ENCODE results near the gene TMEM98. TPM values are rescaled to one million over a fixed set of nuclear protein-coding genes. Genes with fewer than 3 reads are reported as not detected.

Gene TMEM98
- total and polyA plus RNA-seq, 9 of the 15 experiments (the other 6 are each of a cell fraction or from before 2014, with no cell fraction given) = 33.5 to 164 (median 84.7) TPM

- TF ChIP-seq ZNF644 (tag; IDR thresholded peaks at IDR 0.05; ENCODE audit: low read depth) (peak; percentile 59; the same call in 1 of the 2 replicates), HDAC1 (IDR thresholded peaks at IDR 0.05) (peak in 1 of 2 experiments; percentile 45; a peak in 1 of 4 replicates), NFIC (IDR thresholded peaks at IDR 0.05) (no peak), BRD9 (IDR thresholded peaks at IDR 0.05; ENCODE audit: low read depth, partially characterized antibody) (peak; percentile 86), NRF1 (conservative IDR thresholded peaks at IDR 0.05 in 1 of 2, IDR thresholded peaks at IDR 0.05 in 1 of 2) (peak; percentile 2 to 38; a peak in 2 of 4 replicates), PBX2 (CRISPR knock-in tag; IDR thresholded peaks at IDR 0.05; ENCODE audit: low read depth) (no peak), PBX2 (tag; conservative IDR thresholded peaks at IDR 0.05; ENCODE audit: low read depth) (peak; percentile 42; the same call in 1 of the 2 replicates), ZBED1 (IDR thresholded peaks at IDR 0.05) (no peak), CTCF (IDR thresholded peaks at IDR 0.05 in 2 of 3, conservative IDR thresholded peaks at IDR 0.05 in 1 of 3; ENCODE audit: insufficient read depth in 2 of 3, low read depth in 1 of 3, low read length in 3 of 3) (peak; percentile 38 to 55 (median 54)), CHD2 (IDR thresholded peaks at IDR 0.05; ENCODE audit: low read depth, low read length) (0 out of 2 replicates have a peak, but pooled peaks have one; percentile 10), EZH2 (IDR thresholded peaks at IDR 0.05; ENCODE audit: borderline replicate concordance, low read depth, low read length) (no peak), BACH1 (tag; IDR thresholded peaks at IDR 0.05) (peak; percentile 19; the same call in 1 of the 2 replicates), RBFOX2 (IDR thresholded peaks at IDR 0.05; ENCODE audit: low read depth, low read length) (peak; percentile 46; the same call in 1 of the 2 replicates), TBP (optimal IDR thresholded peaks at IDR 0.05; ENCODE audit: low read depth, low read length) (peak; percentile 64), ELF4 (CRISPR knock-in tag; IDR thresholded peaks at IDR 0.05) (0 out of 2 replicates have a peak, but pooled peaks have one; percentile 44), ZNF398 (CRISPR knock-in tag; IDR thresholded peaks at IDR 0.05) (no peak), HMBOX1 (IDR thresholded peaks at IDR 0.05) (peak; percentile 90), NBN (IDR thresholded peaks at IDR 0.05; ENCODE audit: low read depth) (peak; percentile 54; the same call in 1 of the 2 replicates), ZNF584 (CRISPR knock-in tag; IDR thresholded peaks at IDR 0.05; ENCODE audit: low read depth) (peak; percentile 81), RCOR1 (IDR thresholded peaks at IDR 0.05; ENCODE audit: borderline replicate concordance in 1 of 2, low read depth in 2 of 2, low read length in 2 of 2) (peak in 1 of 2 experiments; percentile 17; a peak in 1 of 4 replicates)
Measured at GRCh38 chr17:32912218-32912897, 15.6 kb upstream of the TMEM98 start (continued).

Data from K562 (cell line).